ENCODE measurements around the gene ZNF358. TPM values are rescaled to one million over a fixed set of nuclear protein-coding genes. Genes with fewer than 3 reads are reported as not detected.
A peak's percentile ranks its signal among the peaks of the same experiment; 100 is the strongest.

ZNF358 gene
- total RNA-seq, 6 donors from 2014 or later = 31.1 to 116 (median 57.8) TPM

- Histone ChIP-seq H3K9me3 (no peaks in the 10 kb centered on the region), H3K27ac (no peak overlapping the region), H3K4me3 (no peak overlapping the region), H3K36me3 (peaks cover 23 to 86% (median 57%) of the 10 kb centered on the region in 4 donors), H3K27me3 (no peaks in the 10 kb centered on the region), H3K4me1 (peaks cover 0 to 5% (median 3%) of the 10 kb centered on the region in 4 donors)
- no peak for ATAC-seq (ENCODE audit: low FRiP score in 2 of 2)
- WGBS, 2 donors = 94 to 95% methylated on average over 7 to 11 of the region's 11 CpGs
- no peak for DNase-seq
- TF ChIP-seq POLR2AphosphoS5 (IDR thresholded peaks at IDR 0.05) = no peak
- no peak for TF ChIP-seq EP300 (IDR thresholded peaks at IDR 0.05)
- TF ChIP-seq CTCF (IDR thresholded peaks at IDR 0.05) = no peak
- no peak for TF ChIP-seq POLR2A (IDR thresholded peaks at IDR 0.05)
These were observed 26.0 kb downstream of the ZNF358 start for GRCh38 chr19:7541828-7542443.

- no peaks in the 10 kb centered on the region for H3K27me3 ChIP-seq
- H3K4me1 ChIP-seq = peaks cover 0 to 4% (median 3%) of the 10 kb centered on the region in 4 donors
- 95 to 97% methylated on average over 17 to 23 of the region's 24 CpGs for WGBS, 2 donors
- H3K27ac ChIP-seq = peak overlapping the region in 2 of 4 donors; percentile 67 to 81
- no peak for DNase-seq
- no peak overlapping the region for H3K4me3 ChIP-seq
- peaks cover 23 to 77% (median 52%) of the 10 kb centered on the region in 4 donors for H3K36me3 ChIP-seq
- H3K9me3 ChIP-seq = no peaks in the 10 kb centered on the region
- no peak for ATAC-seq (ENCODE audit: low FRiP score in 2 of 2)
- TF ChIP-seq POLR2A (IDR thresholded peaks at IDR 0.05) (no peak), CTCF (IDR thresholded peaks at IDR 0.05) (no peak), POLR2AphosphoS5 (IDR thresholded peaks at IDR 0.05) (no peak), EP300 (IDR thresholded peaks at IDR 0.05) (no peak)
These were observed 26.8 kb downstream of the ZNF358 start for GRCh38 chr19:7542556-7543348.

- DNase-seq (peak in 1 of 2 donors; percentile 68), ATAC-seq (ENCODE audit: low FRiP score in 2 of 2) (peak; percentile 38 to 65)
- peaks cover 0 to 4% (median 3%) of the 10 kb centered on the region in 4 donors for H3K4me1 ChIP-seq
- H3K27me3 ChIP-seq = no peaks in the 10 kb centered on the region
- 60 to 73% methylated on average over 2 to 3 of the region's 3 CpGs for WGBS, 2 donors
- H3K4me3 ChIP-seq = no peak overlapping the region
- H3K36me3 ChIP-seq = peaks cover 23 to 59% (median 45%) of the 10 kb centered on the region in 4 donors
- H3K27ac ChIP-seq = peak overlapping the region; percentile 64 to 83 (median 77)
- no peaks in the 10 kb centered on the region for H3K9me3 ChIP-seq
- no peak for TF ChIP-seq POLR2AphosphoS5 (IDR thresholded peaks at IDR 0.05)
- no peak for TF ChIP-seq POLR2A (IDR thresholded peaks at IDR 0.05)
- no peak for TF ChIP-seq EP300 (IDR thresholded peaks at IDR 0.05)
- no peak for TF ChIP-seq CTCF (IDR thresholded peaks at IDR 0.05)
These were observed 28.7 kb downstream of the ZNF358 start for GRCh38 chr19:7544626-7545025.

- H3K36me3 ChIP-seq = peaks cover 23 to 58% (median 45%) of the 10 kb centered on the region in 4 donors
- no peaks in the 10 kb centered on the region for H3K27me3 ChIP-seq
- H3K9me3 ChIP-seq = no peaks in the 10 kb centered on the region
- TF ChIP-seq EP300 (IDR thresholded peaks at IDR 0.05) (no peak), POLR2AphosphoS5 (IDR thresholded peaks at IDR 0.05) (no peak), POLR2A (IDR thresholded peaks at IDR 0.05) (no peak), CTCF (IDR thresholded peaks at IDR 0.05) (no peak)
- 79 to 84% methylated on average over 8 of the region's 8 CpGs for WGBS, 2 donors
- ATAC-seq (ENCODE audit: low FRiP score in 2 of 2) (peak in 1 of 2 donors; percentile 3), DNase-seq (no peak)
- peaks cover 0 to 4% (median 3%) of the 10 kb centered on the region in 4 donors for H3K4me1 ChIP-seq
- H3K27ac ChIP-seq = peak overlapping the region; percentile 64 to 83 (median 77)
- H3K4me3 ChIP-seq = no peak overlapping the region
These were observed 29.4 kb downstream of the ZNF358 start for GRCh38 chr19:7545300-7545699.

Measured in upper lobe of left lung (tissue), 6 donors.